Astrocyte of the spinal cord (primary cell): ENCODE results near the gene CHIT1.
"Not testable (repeated sequence)": the region's sequence is repeated elsewhere in the genome, so short reads cannot be mapped to it uniquely, and the experiment has no call there.

ENCODE experiments used
- DNase-seq: peaks from one replicate; pipeline ENCODE4 v3.0.0; 2011; ENCODE audit warnings: low read depth, low spot score
- H3K4me3 ChIP-seq: 2 replicates; pipeline ENCODE4 v1.5.1; 2011; ENCODE audit warnings: low read depth, mild to moderate bottlenecking, low read length, moderate library complexity
- CTCF ChIP-seq: IDR thresholded peaks from 2 replicates; pipeline ENCODE4 v1.5.1; 2012; ENCODE audit warnings: low read depth, mild to moderate bottlenecking, low read length, inconsistent platforms
- in situ Hi-C: cut with HindIII; loops from 2 replicates; pipeline ENCODE4 v1.10.0; 2017; ENCODE audit warnings: low sequenced_read_pairs

Gene CHIT1

GRCh38 chr1:203265541-203265940 lies 36.1 kb upstream of the CHIT1 start:
- no peak overlapping the region for H3K4me3 ChIP-seq
- no peak for TF ChIP-seq CTCF
- DNase-seq: no peak
- in situ Hi-C loops: no loop called here

GRCh38 chr1:203264052-203264501 lies 34.6 kb upstream of the CHIT1 start:
- in situ Hi-C loops: no loop called here
- TF ChIP-seq CTCF: no peak
- no peak overlapping the region for H3K4me3 ChIP-seq
- no peak for DNase-seq

GRCh38 chr1:203263496-203263895 lies 34.0 kb upstream of the CHIT1 start:
- no peak for TF ChIP-seq CTCF
- in situ Hi-C loops: no loop called here
- DNase-seq: no peak
- H3K4me3 ChIP-seq: no peak overlapping the region

GRCh38 chr1:203256636-203257035 lies 27.2 kb upstream of the CHIT1 start:
- DNase-seq, H3K4me3 ChIP-seq, in situ Hi-C loops: not testable (repeated sequence)

GRCh38 chr1:203254782-203255181 lies 25.3 kb upstream of the CHIT1 start:
- DNase-seq, H3K4me3 ChIP-seq, in situ Hi-C loops: not testable (repeated sequence)

GRCh38 chr1:203252678-203253077 lies 23.2 kb upstream of the CHIT1 start:
- no peak for TF ChIP-seq CTCF
- no peak for DNase-seq
- H3K4me3 ChIP-seq: no peak overlapping the region
- in situ Hi-C loops: no loop called here

- H3K4me3 ChIP-seq: no peak overlapping the region
- TF ChIP-seq CTCF: no peak
- in situ Hi-C loops: no loop called here
- no peak for DNase-seq
Observed at GRCh38 chr1:203251466-203251865, 22.0 kb upstream of the CHIT1 start.

GRCh38 chr1:203250911-203251310 lies 21.4 kb upstream of the CHIT1 start:
- in situ Hi-C loops: no loop called here
- DNase-seq: no peak
- TF ChIP-seq CTCF: no peak
- H3K4me3 ChIP-seq: no peak overlapping the region
